Central memory CD4-positive, alpha-beta T cell (primary cell): ENCODE data around the gene TSC22D4.
A peak's percentile ranks its signal among the peaks of the same experiment; 100 is the strongest.
"Not testable (repeated sequence)": the region's sequence is repeated elsewhere in the genome, so short reads cannot be mapped to it uniquely, and the experiment has no call there.

Experiments
- DNase-seq: peaks from one replicate; pipeline ENCODE4 v3.0.0; 2022
- total RNA-seq, 3 experiments: gene quantifications; one replicate each; lab custom pipeline; 2026; lab: John Stamatoyannopoulos, UW

Gene TSC22D4
- total RNA-seq = 75.5 to 111 (median 107) reads per million in 3 experiments

GRCh38 chr7:100478958-100479660, at the start of gene TSC22D4:
TSC22D4 (minus strand) TSS chr7:100479214; CDS start chr7:100478038, 1,176 bp downstream.
- peak; percentile 92 for DNase-seq

- not testable (repeated sequence) for DNase-seq
These were observed 49.3 kb upstream of the TSC22D4 start for GRCh38 chr7:100528108-100528866.

GRCh38 chr7:100523192-100523591, 44.2 kb upstream of the TSC22D4 start:
- DNase-seq = not testable (repeated sequence)

GRCh38 chr7:100521909-100522593, 43.0 kb upstream of the TSC22D4 start:
- not testable (repeated sequence) for DNase-seq

GRCh38 chr7:100521076-100521475, 42.1 kb upstream of the TSC22D4 start:
- DNase-seq = no peak

GRCh38 chr7:100520138-100520537, 41.1 kb upstream of the TSC22D4 start:
- DNase-seq = no peak

- DNase-seq = no peak
These were observed 40.6 kb upstream of the TSC22D4 start for GRCh38 chr7:100519580-100519979.

GRCh38 chr7:100517305-100517704, 38.3 kb upstream of the TSC22D4 start:
- no peak for DNase-seq

GRCh38 chr7:100516135-100516812, 37.3 kb upstream of the TSC22D4 start:
- DNase-seq = peak; percentile 76

- DNase-seq = no peak
These were observed 36.1 kb upstream of the TSC22D4 start for GRCh38 chr7:100515072-100515532.

- DNase-seq = no peak
These were observed 34.3 kb upstream of the TSC22D4 start for GRCh38 chr7:100513212-100513810.

- no peak for DNase-seq
These were observed 31.6 kb upstream of the TSC22D4 start for GRCh38 chr7:100510437-100511239.

- DNase-seq = no peak
These were observed 30.2 kb upstream of the TSC22D4 start for GRCh38 chr7:100509231-100509630.

- DNase-seq = no peak
These were observed 27.4 kb upstream of the TSC22D4 start for GRCh38 chr7:100506356-100506923.

- DNase-seq = no peak
These were observed 26.0 kb upstream of the TSC22D4 start for GRCh38 chr7:100504887-100505611.

GRCh38 chr7:100504031-100504430, 25.0 kb upstream of the TSC22D4 start:
- DNase-seq = not testable (repeated sequence)

- not testable (repeated sequence) for DNase-seq
These were observed 21.7 kb upstream of the TSC22D4 start for GRCh38 chr7:100500743-100501142.

GRCh38 chr7:100496509-100496908, 17.5 kb upstream of the TSC22D4 start:
- no peak for DNase-seq

GRCh38 chr7:100493476-100494264, 14.7 kb upstream of the TSC22D4 start:
- peak; percentile 49 for DNase-seq
